ENCODE data around the gene POLN. TPM values are rescaled to one million over a fixed set of nuclear protein-coding genes. Genes with fewer than 3 reads are reported as not detected.
A peak's percentile ranks its signal among the peaks of the same experiment; 100 is the strongest.

The POLN gene
- total RNA-seq, 2 experiments from 2014 or later: 2.1 to 2.3 TPM

- Mint-ChIP-seq H3K27me3 (peaks cover 42% of the 10 kb centered on the region), H3K36me3 (ENCODE audit: low read depth) (no peaks in the 10 kb centered on the region), H3K4me3 (peak overlapping the region; percentile 81), H3K27ac (no peak overlapping the region), H3K4me1 (ENCODE audit: low read depth) (peaks cover 4% of the 10 kb centered on the region), H3K9me3 (no peaks in the 10 kb centered on the region)
- ChIA-PET CTCF (no interaction called here), POLR2A (interaction anchor here (1.6 kb wide), 1 partner anchor 49 kb away, joined by 4 read pairs; the partner anchor contains the start of gene NELFA)
- TF ChIP-seq, protein P1, sequence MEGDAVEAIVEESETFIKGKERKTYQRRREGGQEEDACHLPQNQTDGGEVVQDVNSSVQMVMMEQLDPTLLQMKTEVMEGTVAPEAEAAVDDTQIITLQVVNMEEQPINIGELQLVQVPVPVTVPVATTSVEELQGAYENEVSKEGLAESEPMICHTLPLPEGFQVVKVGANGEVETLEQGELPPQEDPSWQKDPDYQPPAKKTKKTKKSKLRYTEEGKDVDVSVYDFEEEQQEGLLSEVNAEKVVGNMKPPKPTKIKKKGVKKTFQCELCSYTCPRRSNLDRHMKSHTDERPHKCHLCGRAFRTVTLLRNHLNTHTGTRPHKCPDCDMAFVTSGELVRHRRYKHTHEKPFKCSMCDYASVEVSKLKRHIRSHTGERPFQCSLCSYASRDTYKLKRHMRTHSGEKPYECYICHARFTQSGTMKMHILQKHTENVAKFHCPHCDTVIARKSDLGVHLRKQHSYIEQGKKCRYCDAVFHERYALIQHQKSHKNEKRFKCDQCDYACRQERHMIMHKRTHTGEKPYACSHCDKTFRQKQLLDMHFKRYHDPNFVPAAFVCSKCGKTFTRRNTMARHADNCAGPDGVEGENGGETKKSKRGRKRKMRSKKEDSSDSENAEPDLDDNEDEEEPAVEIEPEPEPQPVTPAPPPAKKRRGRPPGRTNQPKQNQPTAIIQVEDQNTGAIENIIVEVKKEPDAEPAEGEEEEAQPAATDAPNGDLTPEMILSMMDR (IDR thresholded peaks at IDR 0.05): no peak
- no peaks in the 10 kb centered on the region for H3K36me3 ChIP-seq (ENCODE audit: insufficient read depth, low read length)
- peaks cover 0 to 5% of the 10 kb centered on the region in 2 experiments for H3K9me3 ChIP-seq (ENCODE audit: control insufficient read depth in 1 of 2, insufficient read depth in 1 of 2, low read length in 2 of 2)
- DNase-seq: no peak
- intact Hi-C loops (cut with DNase I, micrococcal nuclease): no loop called here
- no peak for ATAC-seq (ENCODE audit: poor library complexity)
- no peak overlapping the region for H3K4me3 ChIP-seq (ENCODE audit: low read length)
- H3K27me3 ChIP-seq (ENCODE audit: control insufficient read depth in 1 of 2, insufficient read depth in 2 of 2, low read length in 2 of 2): peaks cover 24 to 50% of the 10 kb centered on the region in 2 experiments
- H3K4me1 ChIP-seq (ENCODE audit: insufficient read depth, low read length): peaks cover 11% of the 10 kb centered on the region
- H3K27ac ChIP-seq (ENCODE audit: low read depth in 1 of 2, low read length in 2 of 2): no peak overlapping the region
Observed at GRCh38 chr4:2057382-2058065, 184.4 kb downstream of the POLN start.

DNA sequence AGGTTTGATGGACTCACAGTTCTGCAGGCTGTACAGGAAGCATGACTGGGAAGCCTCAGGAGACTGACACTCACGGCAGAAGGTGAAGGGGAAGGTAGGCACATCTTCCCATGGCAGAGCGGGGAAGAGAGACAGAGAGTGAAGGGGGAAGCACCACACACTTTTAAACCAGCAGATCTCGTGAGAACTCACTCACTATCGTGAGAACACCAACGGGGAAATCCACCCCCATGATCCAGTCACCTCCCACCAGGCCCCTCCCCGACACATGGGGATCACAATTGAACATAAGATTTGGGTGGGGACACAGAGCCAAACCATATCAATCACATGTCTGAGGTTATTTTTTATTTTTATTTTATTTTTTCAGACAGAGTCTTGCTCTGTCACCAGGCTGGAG, 187.7 kb downstream of the POLN start:
- no peaks in the 10 kb centered on the region for H3K36me3 Mint-ChIP-seq (ENCODE audit: low read depth)
- Histone ChIP-seq H3K36me3 (ENCODE audit: insufficient read depth, low read length) (no peaks in the 10 kb centered on the region), H3K9me3 (ENCODE audit: control insufficient read depth in 1 of 2, insufficient read depth in 1 of 2, low read length in 2 of 2) (no peaks in the 10 kb centered on the region), H3K4me3 (ENCODE audit: low read length) (no peak overlapping the region), H3K27me3 (ENCODE audit: control insufficient read depth in 1 of 2, insufficient read depth in 2 of 2, low read length in 2 of 2) (peaks cover 27 to 40% of the 10 kb centered on the region in 2 experiments), H3K27ac (ENCODE audit: low read depth in 1 of 2, low read length in 2 of 2) (no peak overlapping the region), H3K4me1 (ENCODE audit: insufficient read depth, low read length) (peaks cover 4% of the 10 kb centered on the region)
- H3K4me1 Mint-ChIP-seq (ENCODE audit: low read depth): peaks cover 4% of the 10 kb centered on the region
- intact Hi-C loops (cut with DNase I, micrococcal nuclease): no loop called here
- peaks cover 53% of the 10 kb centered on the region for H3K27me3 Mint-ChIP-seq
- TF ChIP-seq, protein P1 (IDR thresholded peaks at IDR 0.05): no peak
- H3K27ac Mint-ChIP-seq: no peak overlapping the region
- no peaks in the 10 kb centered on the region for H3K9me3 Mint-ChIP-seq
- ChIA-PET CTCF (no interaction called here), POLR2A (no interaction called here)
- DNase-seq (no peak), ATAC-seq (ENCODE audit: poor library complexity) (no peak)
- no peak overlapping the region for H3K4me3 Mint-ChIP-seq

DNA sequence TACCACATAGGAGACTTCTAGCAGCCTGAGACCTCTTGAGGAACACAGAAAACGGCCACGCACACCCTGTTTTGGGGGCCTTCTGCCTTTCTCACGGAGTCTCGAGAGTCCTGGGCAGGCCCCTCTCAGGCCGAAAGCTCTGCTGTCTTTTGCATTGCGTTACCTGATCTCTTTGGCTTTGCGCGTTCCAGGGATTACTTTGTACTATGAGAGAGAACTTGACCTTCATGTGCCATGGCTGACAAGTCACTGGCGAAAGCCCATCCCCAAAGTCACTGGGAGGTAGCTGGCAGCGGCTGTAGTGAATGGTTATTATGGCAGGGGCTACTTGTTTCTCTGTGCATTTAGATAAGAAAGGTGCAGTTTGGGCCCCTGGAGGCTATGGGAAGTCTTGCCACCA, 190.8 kb downstream of the POLN start:
- no peak overlapping the region for H3K27ac Mint-ChIP-seq
- H3K4me1 Mint-ChIP-seq (ENCODE audit: low read depth): no peaks in the 10 kb centered on the region
- TF ChIP-seq, protein P1 (IDR thresholded peaks at IDR 0.05): no peak
- no peaks in the 10 kb centered on the region for H3K9me3 Mint-ChIP-seq
- ATAC-seq (ENCODE audit: poor library complexity) (no peak), DNase-seq (peak in 1 of 14 experiments; percentile 11)
- Histone ChIP-seq H3K4me1 (ENCODE audit: insufficient read depth, low read length) (peaks cover 4% of the 10 kb centered on the region), H3K27ac (ENCODE audit: low read depth in 1 of 2, low read length in 2 of 2) (no peak overlapping the region), H3K36me3 (ENCODE audit: insufficient read depth, low read length) (no peaks in the 10 kb centered on the region), H3K27me3 (ENCODE audit: control insufficient read depth in 1 of 2, insufficient read depth in 2 of 2, low read length in 2 of 2) (peaks cover 20 to 33% of the 10 kb centered on the region in 2 experiments), H3K4me3 (ENCODE audit: low read length) (no peak overlapping the region), H3K9me3 (ENCODE audit: control insufficient read depth in 1 of 2, insufficient read depth in 1 of 2, low read length in 2 of 2) (peaks cover 0 to 18% of the 10 kb centered on the region in 2 experiments)
- no peaks in the 10 kb centered on the region for H3K36me3 Mint-ChIP-seq (ENCODE audit: low read depth)
- H3K27me3 Mint-ChIP-seq: peaks cover 43% of the 10 kb centered on the region
- ChIA-PET POLR2A (no interaction called here), CTCF (no interaction called here)
- no peak overlapping the region for H3K4me3 Mint-ChIP-seq
- intact Hi-C loops (cut with DNase I, micrococcal nuclease): no loop called here
